Measurements from ENCODE around the gene FOXR1.
A peak's percentile ranks its signal among the peaks of the same experiment; 100 is the strongest.

The FOXR1 gene

GRCh38 chr11:118928101-118928869 lies 43.3 kb upstream of the FOXR1 start:
- DNase-seq (peak; percentile 90), ATAC-seq (ENCODE audit: insufficient read depth, low read depth) (peak; percentile 61)
- H3K36me3 ChIP-seq (ENCODE audit: insufficient read depth, low read length) = peaks cover 7% of the 10 kb centered on the region; the same call in 1 of the 2 replicates
- H4K20me1 ChIP-seq (ENCODE audit: insufficient read depth, low read length) = peaks cover 21% of the 10 kb centered on the region
- peaks cover 21% of the 10 kb centered on the region for H3K79me2 ChIP-seq (ENCODE audit: insufficient read depth, low read length)
- peak overlapping the region; percentile 61 to 84 for H3K4me3 ChIP-seq (ENCODE audit: low read depth in 1 of 2, low read length in 2 of 2)
- TF ChIP-seq CTCF (IDR thresholded peaks at IDR 0.05; ENCODE audit: borderline replicate concordance, extremely low read depth, low read length, poor library complexity, severe bottlenecking) = peak; percentile 99
- no peak for TF ChIP-seq EZH2 (IDR thresholded peaks at IDR 0.05; ENCODE audit: borderline replicate concordance, low read depth, low read length, severe bottlenecking)
- peak overlapping the region; percentile 69 for H2AFZ ChIP-seq (ENCODE audit: low read depth, low read length)
- no peaks in the 10 kb centered on the region for H3K27me3 ChIP-seq (ENCODE audit: insufficient read depth, low read length, poor library complexity)
- H3K9me3 ChIP-seq (ENCODE audit: insufficient read depth, low read length, severe bottlenecking) = no peaks in the 10 kb centered on the region
- H3K4me2 ChIP-seq (ENCODE audit: insufficient read depth, low read length) = peak overlapping the region; percentile 81
- H3K27ac ChIP-seq (ENCODE audit: low read length) = peak overlapping the region; percentile 66
- H3K9ac ChIP-seq (ENCODE audit: low read depth, low read length) = peak overlapping the region; percentile 66
- peaks cover 70% of the 10 kb centered on the region for H3K4me1 ChIP-seq (ENCODE audit: insufficient read depth, low read length)

- DNase-seq = peak; percentile 65
- H3K4me3 ChIP-seq (ENCODE audit: low read depth in 1 of 2, low read length in 2 of 2) = peak overlapping the region; percentile 61 to 84
- ATAC-seq (ENCODE audit: insufficient read depth, low read depth) = peak; percentile 20
Measured at GRCh38 chr11:118928870-118929500, 42.6 kb upstream of the FOXR1 start.

GRCh38 chr11:118929501-118930093 lies 42.0 kb upstream of the FOXR1 start:
- Histone ChIP-seq H3K9ac (ENCODE audit: low read depth, low read length) (peak overlapping the region; percentile 66), H2AFZ (ENCODE audit: low read depth, low read length) (peak overlapping the region; percentile 59), H3K79me2 (ENCODE audit: insufficient read depth, low read length) (peaks cover 8% of the 10 kb centered on the region), H4K20me1 (ENCODE audit: insufficient read depth, low read length) (0 out of 2 replicates have a peak, but pooled peaks cover 8% of the 10 kb centered on the region), H3K4me1 (ENCODE audit: insufficient read depth, low read length) (peaks cover 57% of the 10 kb centered on the region), H3K27me3 (ENCODE audit: insufficient read depth, low read length, poor library complexity) (no peaks in the 10 kb centered on the region), H3K4me2 (ENCODE audit: insufficient read depth, low read length) (peak overlapping the region; percentile 81), H3K9me3 (ENCODE audit: insufficient read depth, low read length, severe bottlenecking) (no peaks in the 10 kb centered on the region), H3K36me3 (ENCODE audit: insufficient read depth, low read length) (no peaks in the 10 kb centered on the region; the same call in 1 of the 2 replicates), H3K27ac (ENCODE audit: low read length) (peak overlapping the region; percentile 66), H3K4me3 (ENCODE audit: low read depth in 1 of 2, low read length in 2 of 2) (peak overlapping the region; percentile 61 to 84; a peak in 3 of 4 replicates)
- TF ChIP-seq EZH2 (IDR thresholded peaks at IDR 0.05; ENCODE audit: borderline replicate concordance, low read depth, low read length, severe bottlenecking) = no peak
- no peak for TF ChIP-seq CTCF (IDR thresholded peaks at IDR 0.05; ENCODE audit: borderline replicate concordance, extremely low read depth, low read length, poor library complexity, severe bottlenecking)
- ATAC-seq (ENCODE audit: insufficient read depth, low read depth) (peak; percentile 43), DNase-seq (peak; percentile 89)

More at GRCh38 chr11:118928870-118929500, 42.6 kb upstream of the FOXR1 start:
- TF ChIP-seq CTCF (IDR thresholded peaks at IDR 0.05; ENCODE audit: borderline replicate concordance, extremely low read depth, low read length, poor library complexity, severe bottlenecking) = peak; percentile 10
- TF ChIP-seq EZH2 (IDR thresholded peaks at IDR 0.05; ENCODE audit: borderline replicate concordance, low read depth, low read length, severe bottlenecking) = no peak
- Histone ChIP-seq H3K27ac (ENCODE audit: low read length) (peak overlapping the region; percentile 66), H3K27me3 (ENCODE audit: insufficient read depth, low read length, poor library complexity) (no peaks in the 10 kb centered on the region), H3K4me2 (ENCODE audit: insufficient read depth, low read length) (peak overlapping the region; percentile 81), H2AFZ (ENCODE audit: low read depth, low read length) (peak overlapping the region; percentile 69), H3K36me3 (ENCODE audit: insufficient read depth, low read length) (peaks cover under 1% of the 10 kb centered on the region; the same call in 1 of the 2 replicates), H3K4me1 (ENCODE audit: insufficient read depth, low read length) (peaks cover 63% of the 10 kb centered on the region), H4K20me1 (ENCODE audit: insufficient read depth, low read length) (peaks cover 14% of the 10 kb centered on the region), H3K9ac (ENCODE audit: low read depth, low read length) (peak overlapping the region; percentile 66), H3K79me2 (ENCODE audit: insufficient read depth, low read length) (peaks cover 14% of the 10 kb centered on the region), H3K9me3 (ENCODE audit: insufficient read depth, low read length, severe bottlenecking) (no peaks in the 10 kb centered on the region)
